Measurements from ENCODE around the gene PRX. TPM values are rescaled to one million over a fixed set of nuclear protein-coding genes. Genes with fewer than 3 reads are reported as not detected.
"Not testable (repeated sequence)": the region's sequence is repeated elsewhere in the genome, so short reads cannot be mapped to it uniquely, and the experiment has no call there.

The PRX gene
- total RNA-seq, 1 experiment from 2014 or later: 3.4 TPM

DNA sequence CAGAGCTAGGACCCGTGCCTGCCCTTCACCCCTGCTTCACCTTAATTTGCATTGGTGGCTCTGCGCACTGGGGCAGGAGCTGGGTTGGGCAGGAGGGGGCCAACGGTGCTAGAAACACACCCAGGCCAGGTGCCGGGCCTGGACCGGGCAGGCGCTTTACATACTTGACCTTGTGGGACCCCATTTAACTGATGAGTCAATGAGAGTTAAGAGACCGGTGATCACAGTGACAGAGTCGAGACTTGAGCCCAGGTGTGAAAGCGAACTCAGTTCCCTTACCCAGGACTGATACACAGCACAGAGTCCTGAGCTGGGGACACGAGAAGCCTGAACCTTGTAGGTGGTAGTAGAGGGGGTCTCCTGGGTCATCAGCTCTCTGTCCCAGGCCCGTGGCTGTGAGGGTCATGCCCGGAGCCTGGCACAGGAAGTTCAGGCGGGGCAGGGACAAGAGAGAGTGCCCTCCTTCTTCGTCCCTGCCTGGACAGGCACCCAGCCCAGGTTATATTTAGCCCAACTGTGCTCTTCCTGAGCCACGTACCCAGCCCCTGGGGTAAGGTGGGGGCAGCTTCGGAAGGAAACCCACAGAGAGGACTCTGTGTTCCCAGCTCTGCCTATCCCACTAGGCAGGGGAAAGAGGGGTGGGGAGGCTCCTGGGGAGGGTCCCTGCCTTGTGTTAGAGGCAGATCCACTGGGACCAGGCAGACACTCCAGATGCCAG lies 1.9 kb downstream of the PRX start:
- Histone ChIP-seq H3K4me3 (ENCODE audit: low read depth in 2 of 2, low read length in 2 of 2) (no peak overlapping the region), H3K27me3 (ENCODE audit: control insufficient read depth, insufficient read depth, low read length) (no peaks in the 10 kb centered on the region), H3K4me1 (ENCODE audit: control insufficient read depth, insufficient read depth, low read length) (no peaks in the 10 kb centered on the region; the same call in none of the 2 replicates), H3K27ac (ENCODE audit: low read length) (no peak overlapping the region), H3K9me3 (ENCODE audit: control insufficient read depth, insufficient read depth, low read depth, low read length) (no peaks in the 10 kb centered on the region), H3K36me3 (ENCODE audit: control insufficient read depth, insufficient read depth, low read length) (no peaks in the 10 kb centered on the region)
- intact Hi-C loops (cut with micrococcal nuclease; ENCODE audit: unreplicated experiment) (no loop called here), in situ Hi-C loops (cut with HindIII; ENCODE audit: low pct_unique_long_range_greater_than_20kb, low sequenced_read_pairs) (no loop called here)
- CTCF ChIA-PET: no interaction called here
- peak; percentile 40; the same call in 1 of the 2 replicates for ATAC-seq
- no peak for DNase-seq (ENCODE audit: low read depth, low spot score)
- no TSS peak for BruUV-seq (replicated peaks)
- TF ChIP-seq POLR2AphosphoS5 (IDR thresholded peaks at IDR 0.05; ENCODE audit: low read depth, low read length) (no peak), SIN3A (IDR thresholded peaks at IDR 0.05; ENCODE audit: borderline replicate concordance, insufficient read depth, low read depth, low read length) (no peak), TCF7L2 (IDR thresholded peaks at IDR 0.05; ENCODE audit: low read depth, low read length) (no peak)
- TF ChIP-seq, protein P1, sequence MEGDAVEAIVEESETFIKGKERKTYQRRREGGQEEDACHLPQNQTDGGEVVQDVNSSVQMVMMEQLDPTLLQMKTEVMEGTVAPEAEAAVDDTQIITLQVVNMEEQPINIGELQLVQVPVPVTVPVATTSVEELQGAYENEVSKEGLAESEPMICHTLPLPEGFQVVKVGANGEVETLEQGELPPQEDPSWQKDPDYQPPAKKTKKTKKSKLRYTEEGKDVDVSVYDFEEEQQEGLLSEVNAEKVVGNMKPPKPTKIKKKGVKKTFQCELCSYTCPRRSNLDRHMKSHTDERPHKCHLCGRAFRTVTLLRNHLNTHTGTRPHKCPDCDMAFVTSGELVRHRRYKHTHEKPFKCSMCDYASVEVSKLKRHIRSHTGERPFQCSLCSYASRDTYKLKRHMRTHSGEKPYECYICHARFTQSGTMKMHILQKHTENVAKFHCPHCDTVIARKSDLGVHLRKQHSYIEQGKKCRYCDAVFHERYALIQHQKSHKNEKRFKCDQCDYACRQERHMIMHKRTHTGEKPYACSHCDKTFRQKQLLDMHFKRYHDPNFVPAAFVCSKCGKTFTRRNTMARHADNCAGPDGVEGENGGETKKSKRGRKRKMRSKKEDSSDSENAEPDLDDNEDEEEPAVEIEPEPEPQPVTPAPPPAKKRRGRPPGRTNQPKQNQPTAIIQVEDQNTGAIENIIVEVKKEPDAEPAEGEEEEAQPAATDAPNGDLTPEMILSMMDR (IDR thresholded peaks at IDR 0.05): no peak
- TF ChIP-seq, protein P2, sequence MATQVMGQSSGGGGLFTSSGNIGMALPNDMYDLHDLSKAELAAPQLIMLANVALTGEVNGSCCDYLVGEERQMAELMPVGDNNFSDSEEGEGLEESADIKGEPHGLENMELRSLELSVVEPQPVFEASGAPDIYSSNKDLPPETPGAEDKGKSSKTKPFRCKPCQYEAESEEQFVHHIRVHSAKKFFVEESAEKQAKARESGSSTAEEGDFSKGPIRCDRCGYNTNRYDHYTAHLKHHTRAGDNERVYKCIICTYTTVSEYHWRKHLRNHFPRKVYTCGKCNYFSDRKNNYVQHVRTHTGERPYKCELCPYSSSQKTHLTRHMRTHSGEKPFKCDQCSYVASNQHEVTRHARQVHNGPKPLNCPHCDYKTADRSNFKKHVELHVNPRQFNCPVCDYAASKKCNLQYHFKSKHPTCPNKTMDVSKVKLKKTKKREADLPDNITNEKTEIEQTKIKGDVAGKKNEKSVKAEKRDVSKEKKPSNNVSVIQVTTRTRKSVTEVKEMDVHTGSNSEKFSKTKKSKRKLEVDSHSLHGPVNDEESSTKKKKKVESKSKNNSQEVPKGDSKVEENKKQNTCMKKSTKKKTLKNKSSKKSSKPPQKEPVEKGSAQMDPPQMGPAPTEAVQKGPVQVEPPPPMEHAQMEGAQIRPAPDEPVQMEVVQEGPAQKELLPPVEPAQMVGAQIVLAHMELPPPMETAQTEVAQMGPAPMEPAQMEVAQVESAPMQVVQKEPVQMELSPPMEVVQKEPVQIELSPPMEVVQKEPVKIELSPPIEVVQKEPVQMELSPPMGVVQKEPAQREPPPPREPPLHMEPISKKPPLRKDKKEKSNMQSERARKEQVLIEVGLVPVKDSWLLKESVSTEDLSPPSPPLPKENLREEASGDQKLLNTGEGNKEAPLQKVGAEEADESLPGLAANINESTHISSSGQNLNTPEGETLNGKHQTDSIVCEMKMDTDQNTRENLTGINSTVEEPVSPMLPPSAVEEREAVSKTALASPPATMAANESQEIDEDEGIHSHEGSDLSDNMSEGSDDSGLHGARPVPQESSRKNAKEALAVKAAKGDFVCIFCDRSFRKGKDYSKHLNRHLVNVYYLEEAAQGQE (IDR thresholded peaks at IDR 0.05; ENCODE audit: insufficient read depth in 1 of 2, low read depth in 2 of 2, low read length in 1 of 2): no peak
- POLR2A ChIA-PET: interaction anchor here (0.5 kb wide), 1 partner anchor 27 kb away, joined by 5 read pairs; no protein-coding TSS in a partner anchor

DNA sequence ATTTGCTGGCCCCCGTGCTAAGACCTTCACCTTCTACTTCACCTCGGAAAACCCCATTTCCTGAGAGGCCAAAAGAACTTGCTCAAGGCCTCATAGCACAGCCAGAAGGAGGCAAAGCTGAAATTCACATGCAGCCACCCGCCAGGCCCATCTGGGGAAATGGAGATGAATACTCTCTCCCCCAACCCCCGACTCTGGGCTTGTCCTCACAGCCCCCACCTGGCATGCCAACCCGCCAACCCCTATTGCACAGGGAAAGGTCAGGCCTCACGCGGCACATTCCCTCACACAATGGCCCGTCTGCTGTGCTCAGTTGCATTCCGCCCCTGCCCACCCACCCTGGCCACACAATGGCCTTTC lies 3.2 kb downstream of the PRX start:
- Histone ChIP-seq H3K9me3 (ENCODE audit: control insufficient read depth, insufficient read depth, low read depth, low read length) (no peaks in the 10 kb centered on the region), H3K27ac (ENCODE audit: low read length) (no peak overlapping the region), H3K4me3 (ENCODE audit: low read depth in 2 of 2, low read length in 2 of 2) (no peak overlapping the region), H3K27me3 (ENCODE audit: control insufficient read depth, insufficient read depth, low read length) (no peaks in the 10 kb centered on the region), H3K36me3 (ENCODE audit: control insufficient read depth, insufficient read depth, low read length) (no peaks in the 10 kb centered on the region), H3K4me1 (ENCODE audit: control insufficient read depth, insufficient read depth, low read length) (no peaks in the 10 kb centered on the region; the same call in none of the 2 replicates)
- ChIA-PET CTCF (no interaction called here), POLR2A (no interaction called here)
- intact Hi-C loops (cut with micrococcal nuclease; ENCODE audit: unreplicated experiment): no loop called here
- DNase-seq (ENCODE audit: low read depth, low spot score) (no peak), ATAC-seq (no peak)
- in situ Hi-C loops (cut with HindIII; ENCODE audit: low pct_unique_long_range_greater_than_20kb, low sequenced_read_pairs): no loop called here
- no peak for TF ChIP-seq POLR2AphosphoS5 (IDR thresholded peaks at IDR 0.05; ENCODE audit: low read depth, low read length)
- BruUV-seq (replicated peaks): no TSS peak

- BruUV-seq (replicated peaks); H3K4me1 ChIP-seq (ENCODE audit: control insufficient read depth, insufficient read depth, low read length); H3K4me3 ChIP-seq (ENCODE audit: low read depth in 2 of 2, low read length in 2 of 2); H3K9me3 ChIP-seq (ENCODE audit: control insufficient read depth, insufficient read depth, low read depth, low read length); DNase-seq (ENCODE audit: low read depth, low spot score); H3K36me3 ChIP-seq (ENCODE audit: control insufficient read depth, insufficient read depth, low read length); H3K27me3 ChIP-seq (ENCODE audit: control insufficient read depth, insufficient read depth, low read length); H3K27ac ChIP-seq (ENCODE audit: low read length); ATAC-seq; in situ Hi-C loops (cut with HindIII; ENCODE audit: low pct_unique_long_range_greater_than_20kb, low sequenced_read_pairs); POLR2A ChIA-PET; intact Hi-C loops (cut with micrococcal nuclease; ENCODE audit: unreplicated experiment); CTCF ChIA-PET: not testable (repeated sequence)
These were observed 4.6 kb downstream of the PRX start for GRCh38 chr19:40408598-40408925.

All from Panc1 (cell line).